Astrocyte of the spinal cord (primary cell): ENCODE data around the gene HIF1A.

Experiments
- DNase-seq: peaks from one replicate; pipeline ENCODE4 v3.0.0; 2011; ENCODE audit warnings: low read depth, low spot score
- H3K4me3 ChIP-seq: 2 replicates; pipeline ENCODE4 v1.5.1; 2011; ENCODE audit warnings: low read depth, mild to moderate bottlenecking, low read length, moderate library complexity
- in situ Hi-C: cut with HindIII; loops from 2 replicates; pipeline ENCODE4 v1.10.0; 2017; ENCODE audit warnings: low sequenced_read_pairs
- TF ChIP-seq, protein P1 (sequence below): IDR thresholded peaks from 2 replicates; pipeline ENCODE4 v1.5.1; 2012; ENCODE audit warnings: low read depth, mild to moderate bottlenecking, low read length, inconsistent platforms

The HIF1A gene

DNA sequence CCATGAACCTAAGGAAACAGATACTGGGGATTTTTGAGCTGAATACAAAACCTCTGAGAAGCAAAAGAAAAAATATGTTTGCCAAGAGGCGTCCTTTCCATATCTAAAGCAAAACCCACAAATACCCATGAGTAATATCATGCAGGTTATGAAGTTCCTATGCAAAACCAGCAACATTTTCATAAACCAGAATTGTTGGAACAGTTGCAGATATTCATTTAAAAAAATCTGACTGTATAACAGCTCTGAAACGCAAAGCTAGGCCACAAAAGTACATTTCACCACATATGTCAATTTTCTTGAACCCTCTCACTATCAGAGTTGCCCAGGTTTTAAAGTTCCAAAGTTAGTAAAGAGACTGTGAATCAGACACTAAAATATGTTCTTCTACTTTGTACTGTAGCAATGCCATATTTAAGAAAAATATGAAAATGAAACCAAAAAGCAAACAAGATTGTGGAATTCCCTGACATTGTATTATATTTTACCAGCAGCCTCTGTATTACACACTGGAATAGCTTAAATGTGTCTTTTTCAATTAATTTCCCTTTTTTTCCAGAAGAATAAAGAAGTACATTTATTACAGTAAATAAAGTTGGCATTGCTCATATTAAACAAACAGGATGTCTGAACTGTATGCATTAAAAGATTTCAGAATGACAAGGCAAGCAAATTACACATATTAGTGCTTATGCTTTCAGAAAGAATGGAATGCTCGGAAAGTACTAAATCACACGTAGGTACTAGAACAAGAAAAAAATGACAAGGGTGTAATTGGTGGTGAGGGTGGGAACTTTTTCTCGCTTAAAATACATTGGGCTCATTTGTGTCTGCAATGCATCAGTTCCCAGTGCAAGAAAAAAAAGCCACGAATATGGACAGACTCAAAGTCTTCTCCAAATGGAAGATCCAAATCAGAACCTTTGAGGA lies 33.6 kb upstream of the HIF1A start:
- peak; percentile 79 for DNase-seq

DNA sequence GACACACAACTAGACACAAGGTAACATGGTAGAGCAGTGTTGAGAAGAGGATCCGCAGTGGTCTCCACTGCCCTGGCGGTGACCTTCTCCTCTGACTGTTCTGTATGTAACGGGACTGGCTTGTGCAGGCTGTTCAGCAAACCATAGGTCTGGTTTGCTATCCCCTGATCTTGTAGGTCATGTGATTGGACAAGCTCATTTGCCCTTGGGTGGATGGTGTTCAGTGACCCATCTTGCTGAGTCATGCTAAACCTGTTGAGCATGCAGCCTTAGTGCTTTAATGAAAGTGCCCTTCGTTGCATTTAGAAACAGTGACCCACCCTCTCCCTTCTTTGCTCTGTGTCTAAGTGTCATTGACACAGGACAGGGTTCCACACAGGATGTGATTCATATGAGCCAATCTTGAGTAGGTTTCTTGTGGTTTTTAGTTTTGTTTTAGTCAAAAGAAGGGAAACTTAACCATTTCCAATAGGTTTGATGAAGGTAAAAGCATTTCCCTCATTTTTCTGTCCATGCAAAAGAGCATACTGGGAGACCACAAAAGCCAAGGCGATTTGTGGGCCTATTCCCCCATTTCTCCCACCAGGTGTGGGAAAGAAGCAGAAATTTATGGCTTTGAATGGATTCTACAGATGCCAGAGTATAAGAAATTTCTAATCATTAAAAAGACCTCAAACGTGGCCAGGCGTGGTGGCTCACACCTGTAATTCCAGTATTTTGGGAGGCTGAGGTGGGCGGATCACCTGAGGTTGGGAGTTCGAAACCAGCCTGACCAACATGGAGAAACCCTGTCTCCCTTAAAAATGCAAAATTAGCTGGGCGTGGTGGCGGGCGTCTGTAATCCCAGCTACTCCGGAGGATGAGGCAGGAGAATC lies 32.6 kb upstream of the HIF1A start:
- TF ChIP-seq, protein P1, sequence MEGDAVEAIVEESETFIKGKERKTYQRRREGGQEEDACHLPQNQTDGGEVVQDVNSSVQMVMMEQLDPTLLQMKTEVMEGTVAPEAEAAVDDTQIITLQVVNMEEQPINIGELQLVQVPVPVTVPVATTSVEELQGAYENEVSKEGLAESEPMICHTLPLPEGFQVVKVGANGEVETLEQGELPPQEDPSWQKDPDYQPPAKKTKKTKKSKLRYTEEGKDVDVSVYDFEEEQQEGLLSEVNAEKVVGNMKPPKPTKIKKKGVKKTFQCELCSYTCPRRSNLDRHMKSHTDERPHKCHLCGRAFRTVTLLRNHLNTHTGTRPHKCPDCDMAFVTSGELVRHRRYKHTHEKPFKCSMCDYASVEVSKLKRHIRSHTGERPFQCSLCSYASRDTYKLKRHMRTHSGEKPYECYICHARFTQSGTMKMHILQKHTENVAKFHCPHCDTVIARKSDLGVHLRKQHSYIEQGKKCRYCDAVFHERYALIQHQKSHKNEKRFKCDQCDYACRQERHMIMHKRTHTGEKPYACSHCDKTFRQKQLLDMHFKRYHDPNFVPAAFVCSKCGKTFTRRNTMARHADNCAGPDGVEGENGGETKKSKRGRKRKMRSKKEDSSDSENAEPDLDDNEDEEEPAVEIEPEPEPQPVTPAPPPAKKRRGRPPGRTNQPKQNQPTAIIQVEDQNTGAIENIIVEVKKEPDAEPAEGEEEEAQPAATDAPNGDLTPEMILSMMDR, result no peak
- H3K4me3 ChIP-seq, result no peak overlapping the region
- peak; percentile 76 for DNase-seq
- in situ Hi-C loops, result no loop called here

More for the DNA sequence above, 33.6 kb upstream of the HIF1A start:
- in situ Hi-C loops, result no loop called here
- TF ChIP-seq, protein P1, result no peak
- H3K4me3 ChIP-seq, result no peak overlapping the region

DNA sequence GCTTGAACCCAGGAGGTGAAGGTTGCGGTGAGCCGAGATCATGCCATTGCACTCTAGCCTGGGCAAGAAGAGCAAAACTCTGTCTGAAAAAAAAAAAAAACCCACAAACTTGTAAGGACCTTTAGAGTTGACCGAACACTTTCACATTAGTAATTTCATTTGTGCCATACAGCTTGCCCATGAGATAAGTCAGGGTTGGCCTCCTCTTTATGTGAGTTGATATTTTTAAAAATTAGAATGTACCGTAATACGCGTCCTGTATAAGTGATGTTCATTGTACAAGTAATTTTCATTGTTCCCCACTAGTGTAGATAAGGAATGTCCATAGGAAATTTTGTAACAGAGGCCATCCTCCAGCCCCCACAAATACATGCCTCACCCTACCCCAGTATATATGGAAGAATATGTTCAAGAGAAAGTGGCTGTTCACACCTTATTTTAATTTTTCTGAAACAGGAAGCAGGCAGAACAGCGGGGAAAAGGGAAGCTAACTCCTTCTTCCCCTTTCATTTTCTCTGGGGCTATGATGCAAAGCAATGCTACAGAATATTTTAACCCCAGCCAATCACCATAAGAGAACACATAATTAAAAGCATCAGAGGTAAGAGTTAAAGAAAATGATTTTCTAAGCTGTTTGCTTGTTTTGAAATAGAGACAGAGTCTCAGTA lies 31.9 kb upstream of the HIF1A start:
- no peak for DNase-seq
- TF ChIP-seq, protein P1, result no peak
- in situ Hi-C loops, result no loop called here
- no peak overlapping the region for H3K4me3 ChIP-seq

DNA sequence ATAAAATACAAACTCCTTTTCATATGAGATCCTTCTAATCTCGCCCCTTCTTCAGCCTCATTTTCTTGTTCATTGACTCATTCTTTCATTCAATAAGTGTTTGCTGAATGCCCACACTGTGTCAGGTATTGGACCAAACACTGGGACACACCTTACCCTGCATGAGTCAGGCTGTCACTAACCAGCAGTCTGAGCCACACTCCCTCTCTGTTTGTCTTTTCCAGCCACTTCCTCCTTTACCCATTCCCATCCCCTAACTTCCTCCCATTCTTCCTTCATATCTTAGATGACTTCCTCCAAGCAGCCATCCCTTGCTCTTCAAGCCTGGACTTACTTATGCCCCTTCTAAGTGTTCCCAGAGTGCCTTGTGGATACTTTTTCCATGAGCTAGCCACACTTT lies 27.0 kb upstream of the HIF1A start:
- in situ Hi-C loops, result no loop called here
- H3K4me3 ChIP-seq, result no peak overlapping the region
- no peak for DNase-seq
- TF ChIP-seq, protein P1, result no peak

DNA sequence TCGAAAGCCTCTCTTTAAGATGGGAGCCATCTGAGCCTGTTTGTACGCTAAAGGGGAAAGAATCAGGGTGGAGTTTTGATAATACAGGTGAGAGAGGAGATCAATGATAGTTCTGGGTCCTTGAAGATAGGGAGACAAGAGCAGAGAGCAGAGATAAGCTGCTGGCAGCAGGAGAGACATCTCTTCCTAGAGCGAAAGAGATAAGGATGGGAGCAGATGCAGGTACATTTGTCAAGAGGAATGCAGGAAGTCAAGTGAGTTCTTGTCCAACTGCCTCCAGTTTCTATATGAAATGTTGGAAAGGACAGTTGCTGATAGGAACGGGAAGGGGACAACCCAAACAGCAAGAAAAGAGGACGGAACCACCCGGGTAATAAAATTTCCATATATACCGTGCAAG lies 24.7 kb upstream of the HIF1A start:
- no peak overlapping the region for H3K4me3 ChIP-seq
- TF ChIP-seq, protein P1, result no peak
- no peak for DNase-seq
- in situ Hi-C loops, result no loop called here

DNA sequence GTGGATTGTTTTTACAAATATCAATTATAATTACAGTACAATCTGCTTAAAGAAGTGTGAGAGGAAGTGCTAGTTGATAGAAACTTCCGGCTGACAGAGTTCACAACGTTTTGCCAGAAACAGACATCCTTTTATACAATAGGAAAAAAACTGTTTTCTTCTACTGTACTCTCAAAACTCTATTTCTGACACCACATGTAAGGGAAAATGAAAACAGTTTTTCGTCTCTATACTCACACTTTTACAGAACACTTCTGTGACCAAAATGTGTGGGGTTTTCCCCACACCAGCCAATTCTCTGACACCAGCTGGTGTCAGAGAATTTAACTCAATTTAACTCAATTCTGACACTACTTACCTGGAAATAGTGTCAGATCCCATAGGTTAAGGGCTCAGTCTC lies 24.2 kb upstream of the HIF1A start:
- in situ Hi-C loops, result no loop called here
- DNase-seq, result no peak
- TF ChIP-seq, protein P1, result no peak
- no peak overlapping the region for H3K4me3 ChIP-seq
